A673 (cell line): ENCODE results near the gene BST1.

Source experiments
- CTCF ChIP-seq: fragments of 300-800, 200-600 bp; sonication (generic); conservative IDR thresholded peaks from 2 replicates; pipeline ENCODE4 v1.5.1; 2017; ENCODE audit warnings: low read depth, mild to moderate bottlenecking, antibody characterized with exemption, low read length, moderate library complexity, mixed read lengths
- EZH2 ChIP-seq: fragments of 200-600 bp; sonication (generic); IDR thresholded peaks from 2 replicates; pipeline ENCODE4 v1.6.1; 2017; ENCODE audit warnings: borderline replicate concordance, low read depth, mild to moderate bottlenecking, mixed read lengths, antibody characterized with exemption, low read length; ENCODE audit not compliant: poor library complexity, severe bottlenecking

GRCh38 chr4:15672101-15672500 lies 30.8 kb upstream of the BST1 start:
- TF ChIP-seq CTCF (no peak), EZH2 (no peak)
